ENCODE data around the gene IGFBP5. TPM values are rescaled to one million over a fixed set of nuclear protein-coding genes. Genes with fewer than 3 reads are reported as not detected.
A peak's percentile ranks its signal among the peaks of the same experiment; 100 is the strongest.

The IGFBP5 gene
- total and polyA plus RNA-seq, 2 experiments from 2014 or later: 113 to 232 TPM

DNA sequence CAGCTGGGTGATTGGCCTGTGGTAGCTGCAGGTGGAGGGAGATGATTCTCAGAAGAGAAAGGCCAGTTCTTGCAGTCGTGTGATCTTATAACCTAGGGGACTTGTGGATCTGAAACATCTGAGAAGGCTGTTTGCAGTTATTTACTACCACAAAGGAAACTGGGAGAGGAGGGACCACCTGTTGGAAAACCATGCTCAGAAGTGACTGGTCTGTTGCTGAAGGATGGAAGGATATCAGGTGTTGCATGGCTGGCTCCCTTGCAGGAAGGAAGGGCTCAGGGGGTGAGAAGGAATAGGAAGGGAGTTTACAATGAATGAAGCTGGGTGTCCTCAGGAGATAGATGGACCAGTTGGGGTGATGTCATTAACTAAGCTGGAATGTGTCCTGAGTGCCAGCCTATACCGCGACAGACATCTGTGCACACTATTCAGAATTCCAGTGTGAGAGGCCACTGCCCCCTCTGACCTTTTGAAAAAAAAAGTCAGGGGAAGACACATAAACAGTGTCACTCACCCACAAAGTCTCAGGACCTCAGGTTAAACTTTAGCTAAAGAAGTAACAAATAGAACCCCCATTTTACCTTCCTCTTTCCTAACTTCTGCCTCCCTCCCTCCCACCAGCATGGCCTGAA is 44.6 kb downstream of the IGFBP5 start:
- peaks cover 17% of the 10 kb centered on the region for H3K4me1 ChIP-seq (ENCODE audit: insufficient read depth)
- peaks cover 39% of the 10 kb centered on the region for H3K79me2 ChIP-seq
- H3K9me3 ChIP-seq (ENCODE audit: low read depth): no peaks in the 10 kb centered on the region
- H3K27ac ChIP-seq: peak overlapping the region; percentile 77
- H2AFZ ChIP-seq: no peak overlapping the region
- H3K27me3 ChIP-seq: no peaks in the 10 kb centered on the region
- no peak overlapping the region for H3K4me2 ChIP-seq
- TF ChIP-seq EZH2 (IDR thresholded peaks at IDR 0.05; ENCODE audit: borderline replicate concordance): no peak
- no peak for TF ChIP-seq EZH2phosphoT487 (IDR thresholded peaks at IDR 0.05; ENCODE audit: low read depth, severe bottlenecking, unreplicated experiment)
- TF ChIP-seq, protein P1, sequence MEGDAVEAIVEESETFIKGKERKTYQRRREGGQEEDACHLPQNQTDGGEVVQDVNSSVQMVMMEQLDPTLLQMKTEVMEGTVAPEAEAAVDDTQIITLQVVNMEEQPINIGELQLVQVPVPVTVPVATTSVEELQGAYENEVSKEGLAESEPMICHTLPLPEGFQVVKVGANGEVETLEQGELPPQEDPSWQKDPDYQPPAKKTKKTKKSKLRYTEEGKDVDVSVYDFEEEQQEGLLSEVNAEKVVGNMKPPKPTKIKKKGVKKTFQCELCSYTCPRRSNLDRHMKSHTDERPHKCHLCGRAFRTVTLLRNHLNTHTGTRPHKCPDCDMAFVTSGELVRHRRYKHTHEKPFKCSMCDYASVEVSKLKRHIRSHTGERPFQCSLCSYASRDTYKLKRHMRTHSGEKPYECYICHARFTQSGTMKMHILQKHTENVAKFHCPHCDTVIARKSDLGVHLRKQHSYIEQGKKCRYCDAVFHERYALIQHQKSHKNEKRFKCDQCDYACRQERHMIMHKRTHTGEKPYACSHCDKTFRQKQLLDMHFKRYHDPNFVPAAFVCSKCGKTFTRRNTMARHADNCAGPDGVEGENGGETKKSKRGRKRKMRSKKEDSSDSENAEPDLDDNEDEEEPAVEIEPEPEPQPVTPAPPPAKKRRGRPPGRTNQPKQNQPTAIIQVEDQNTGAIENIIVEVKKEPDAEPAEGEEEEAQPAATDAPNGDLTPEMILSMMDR (IDR thresholded peaks at IDR 0.05; ENCODE audit: poor library complexity): no peak
- no peak overlapping the region for H3K4me3 ChIP-seq
- no peaks in the 10 kb centered on the region for H3K36me3 ChIP-seq (replicated peaks; ENCODE audit: insufficient read depth, low read depth)
- no peaks in the 10 kb centered on the region for H4K20me1 ChIP-seq (ENCODE audit: insufficient read depth, poor library complexity, severe bottlenecking)
- WGBS (ENCODE audit: low lambda C conversion rate, missing lambda C conversion rate): 79% methylated on average over 3 of the region's 3 CpGs
- no peak for DNase-seq (ENCODE audit: low spot score)
- H3K9me2 ChIP-seq (replicated peaks; ENCODE audit: insufficient read depth): no peaks in the 10 kb centered on the region

DNA sequence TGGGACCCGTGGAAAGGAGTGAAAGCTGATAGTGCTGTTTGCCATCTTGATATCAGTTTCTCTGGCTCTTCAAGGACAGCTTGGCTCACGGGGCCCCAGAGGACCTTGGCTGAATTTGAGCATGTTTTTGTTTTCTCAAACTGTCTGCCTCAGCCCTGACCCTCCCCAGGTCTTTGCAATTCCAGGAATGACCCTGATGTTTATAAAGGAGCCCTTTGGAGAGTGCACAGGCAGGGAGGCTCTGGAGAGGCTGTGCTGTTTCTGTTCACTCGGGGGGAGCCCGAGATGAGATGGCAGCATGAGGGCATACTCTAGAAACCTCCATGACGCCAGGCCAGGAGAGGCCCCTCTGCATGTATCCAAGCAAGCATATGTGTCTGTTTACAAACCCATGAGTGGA is 45.8 kb downstream of the IGFBP5 start:
- H3K4me1 ChIP-seq (ENCODE audit: insufficient read depth): peaks cover 21% of the 10 kb centered on the region
- H3K4me2 ChIP-seq: no peak overlapping the region
- H3K9me2 ChIP-seq (replicated peaks; ENCODE audit: insufficient read depth): no peaks in the 10 kb centered on the region
- no peaks in the 10 kb centered on the region for H3K9me3 ChIP-seq (ENCODE audit: low read depth)
- no peak overlapping the region for H3K4me3 ChIP-seq
- no peaks in the 10 kb centered on the region for H3K36me3 ChIP-seq (replicated peaks; ENCODE audit: insufficient read depth, low read depth)
- 66% methylated on average over 5 of the region's 5 CpGs for WGBS (ENCODE audit: low lambda C conversion rate, missing lambda C conversion rate)
- no peak overlapping the region for H2AFZ ChIP-seq
- H3K79me2 ChIP-seq: peaks cover 31% of the 10 kb centered on the region
- H3K27me3 ChIP-seq: no peaks in the 10 kb centered on the region
- TF ChIP-seq, protein P1 (IDR thresholded peaks at IDR 0.05; ENCODE audit: poor library complexity): no peak
- TF ChIP-seq EZH2phosphoT487 (IDR thresholded peaks at IDR 0.05; ENCODE audit: low read depth, severe bottlenecking, unreplicated experiment): no peak
- TF ChIP-seq EZH2 (IDR thresholded peaks at IDR 0.05; ENCODE audit: borderline replicate concordance): no peak
- no peak overlapping the region for H3K27ac ChIP-seq
- no peak for DNase-seq (ENCODE audit: low spot score)
- no peaks in the 10 kb centered on the region for H4K20me1 ChIP-seq (ENCODE audit: insufficient read depth, poor library complexity, severe bottlenecking)

DNA sequence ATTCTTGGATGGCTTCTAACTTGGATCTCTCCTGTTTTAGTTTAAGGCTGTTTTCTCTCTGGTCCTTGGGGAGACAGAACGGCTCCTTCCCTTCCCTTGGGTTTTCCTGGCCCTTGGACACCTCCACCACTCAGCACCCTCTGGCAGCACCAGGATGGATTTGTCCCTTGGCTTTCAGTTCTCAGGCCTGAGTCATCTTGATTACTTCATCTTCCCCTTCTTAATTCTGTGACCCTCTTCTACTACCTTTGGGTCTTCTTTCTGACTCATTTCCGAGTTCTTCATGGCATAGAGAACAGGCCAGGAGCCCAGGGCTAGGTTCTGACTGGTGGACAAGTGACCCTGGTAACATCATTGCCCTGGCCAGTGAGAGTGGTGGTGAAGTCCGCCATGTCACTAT is 47.2 kb downstream of the IGFBP5 start:
- TF ChIP-seq, protein P1 (IDR thresholded peaks at IDR 0.05; ENCODE audit: poor library complexity): no peak
- no peak for TF ChIP-seq EZH2phosphoT487 (IDR thresholded peaks at IDR 0.05; ENCODE audit: low read depth, severe bottlenecking, unreplicated experiment)
- no peak for TF ChIP-seq EZH2 (IDR thresholded peaks at IDR 0.05; ENCODE audit: borderline replicate concordance)
- WGBS (ENCODE audit: low lambda C conversion rate, missing lambda C conversion rate): 98% methylated on average over 3 of the region's 3 CpGs
- H3K9me3 ChIP-seq (ENCODE audit: low read depth): no peaks in the 10 kb centered on the region
- H3K27me3 ChIP-seq: no peaks in the 10 kb centered on the region
- H3K4me1 ChIP-seq (ENCODE audit: insufficient read depth): peaks cover 27% of the 10 kb centered on the region
- H3K79me2 ChIP-seq: peaks cover 30% of the 10 kb centered on the region
- no peak overlapping the region for H3K4me2 ChIP-seq
- no peaks in the 10 kb centered on the region for H3K9me2 ChIP-seq (replicated peaks; ENCODE audit: insufficient read depth)
- H3K4me3 ChIP-seq: no peak overlapping the region
- no peaks in the 10 kb centered on the region for H4K20me1 ChIP-seq (ENCODE audit: insufficient read depth, poor library complexity, severe bottlenecking)
- no peaks in the 10 kb centered on the region for H3K36me3 ChIP-seq (replicated peaks; ENCODE audit: insufficient read depth, low read depth)
- DNase-seq (ENCODE audit: low spot score): no peak
- no peak overlapping the region for H3K27ac ChIP-seq
- no peak overlapping the region for H2AFZ ChIP-seq
